Tibial nerve (tissue), 3 donors: ENCODE data around the gene NRXN2.

Experiments
- POLR2A ChIP-seq, 2 donors: fragments of 450-650 bp; IDR thresholded peaks; one replicate each; pipeline ENCODE4 v1.6.1; 2017; ENCODE audit warnings: antibody characterized with exemption in 2 of 2, mild to moderate bottlenecking in 2 of 2, moderate library complexity in 2 of 2
- TF ChIP-seq, protein P1 (sequence below), 5 experiments: fragments of 200-600 bp in 3 of 5; fragments of 450-650 bp in 2 of 5; sonication (generic) in 3 of 5; IDR thresholded peaks; one replicate each; pipeline ENCODE4 v1.5.1; 2016 to 2019; ENCODE audit warnings: antibody characterized with exemption in 5 of 5, mild to moderate bottlenecking in 3 of 5, moderate library complexity in 2 of 5

- TF ChIP-seq POLR2A (IDR thresholded peaks at IDR 0.05) = no peak
- TF ChIP-seq, protein P1, sequence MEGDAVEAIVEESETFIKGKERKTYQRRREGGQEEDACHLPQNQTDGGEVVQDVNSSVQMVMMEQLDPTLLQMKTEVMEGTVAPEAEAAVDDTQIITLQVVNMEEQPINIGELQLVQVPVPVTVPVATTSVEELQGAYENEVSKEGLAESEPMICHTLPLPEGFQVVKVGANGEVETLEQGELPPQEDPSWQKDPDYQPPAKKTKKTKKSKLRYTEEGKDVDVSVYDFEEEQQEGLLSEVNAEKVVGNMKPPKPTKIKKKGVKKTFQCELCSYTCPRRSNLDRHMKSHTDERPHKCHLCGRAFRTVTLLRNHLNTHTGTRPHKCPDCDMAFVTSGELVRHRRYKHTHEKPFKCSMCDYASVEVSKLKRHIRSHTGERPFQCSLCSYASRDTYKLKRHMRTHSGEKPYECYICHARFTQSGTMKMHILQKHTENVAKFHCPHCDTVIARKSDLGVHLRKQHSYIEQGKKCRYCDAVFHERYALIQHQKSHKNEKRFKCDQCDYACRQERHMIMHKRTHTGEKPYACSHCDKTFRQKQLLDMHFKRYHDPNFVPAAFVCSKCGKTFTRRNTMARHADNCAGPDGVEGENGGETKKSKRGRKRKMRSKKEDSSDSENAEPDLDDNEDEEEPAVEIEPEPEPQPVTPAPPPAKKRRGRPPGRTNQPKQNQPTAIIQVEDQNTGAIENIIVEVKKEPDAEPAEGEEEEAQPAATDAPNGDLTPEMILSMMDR (IDR thresholded peaks at IDR 0.05) = no peak
These were observed 25.2 kb downstream of the NRXN2 start for GRCh38 chr11:64697663-64698375.
